ENCODE results near the gene CASP1.
"Not testable (repeated sequence)": the region's sequence is repeated elsewhere in the genome, so short reads cannot be mapped to it uniquely, and the experiment has no call there.

Gene CASP1

DNA sequence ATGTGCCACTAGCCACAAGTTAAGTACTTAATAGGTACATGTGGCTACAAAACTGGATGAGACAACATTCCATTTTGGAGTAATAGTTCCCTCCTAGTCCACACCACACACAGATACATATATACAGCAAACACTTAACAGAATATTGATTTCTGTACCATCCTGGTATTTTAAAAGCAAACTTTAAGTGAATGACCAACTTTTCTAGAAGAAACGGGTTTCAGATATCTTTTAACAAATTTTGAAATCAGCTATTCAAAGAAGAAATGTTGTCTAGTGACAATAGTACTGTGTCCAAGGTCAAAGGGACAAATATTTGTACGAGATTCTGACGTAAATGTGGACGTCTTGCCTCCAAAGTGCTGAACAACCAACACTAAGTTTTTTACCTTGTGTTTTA is 22.5 kb upstream of the CASP1 start:
- H3K27me3 Mint-ChIP-seq, result peaks cover 5% of the 10 kb centered on the region
- H3K27ac Mint-ChIP-seq, result no peak overlapping the region
- no peak for DNase-seq (ENCODE audit: low spot score in 2 of 2)
- no peaks in the 10 kb centered on the region for H3K9me3 Mint-ChIP-seq
- no peaks in the 10 kb centered on the region for H3K4me1 Mint-ChIP-seq
- H3K36me3 Mint-ChIP-seq, result no peaks in the 10 kb centered on the region
- H3K4me3 Mint-ChIP-seq, result no peak overlapping the region
- ATAC-seq (ENCODE audit: low read depth), result no peak

DNA sequence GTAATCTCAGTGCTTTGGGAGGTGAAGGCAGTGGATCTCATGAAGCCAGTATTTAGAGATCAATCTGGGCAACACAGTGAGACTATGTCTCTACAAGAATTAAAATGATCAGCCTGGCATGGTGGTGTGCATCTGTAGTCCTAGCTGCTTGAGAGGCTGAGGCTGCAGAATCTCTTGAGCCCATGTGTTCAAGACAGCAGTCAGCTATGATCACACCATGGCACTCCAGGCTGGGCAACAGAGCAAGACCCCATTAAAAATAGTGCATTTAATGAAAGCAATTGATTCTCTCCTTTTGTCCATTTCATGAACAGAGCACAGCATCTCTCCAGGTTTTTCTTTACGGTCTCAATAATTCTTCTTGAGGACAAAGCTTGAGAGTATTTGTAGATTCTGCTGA is 21.5 kb upstream of the CASP1 start:
- ATAC-seq (ENCODE audit: low read depth) (no peak), DNase-seq (ENCODE audit: low spot score in 2 of 2) (no peak)
- H3K27me3 Mint-ChIP-seq, result peaks cover 5% of the 10 kb centered on the region
- no peak overlapping the region for H3K27ac Mint-ChIP-seq
- H3K4me3 Mint-ChIP-seq, result no peak overlapping the region
- no peaks in the 10 kb centered on the region for H3K9me3 Mint-ChIP-seq
- no peaks in the 10 kb centered on the region for H3K4me1 Mint-ChIP-seq
- H3K36me3 Mint-ChIP-seq, result no peaks in the 10 kb centered on the region

GRCh38 chr11:105054723-105055493 is 20.0 kb upstream of the CASP1 start:
- no peak overlapping the region for H3K27ac Mint-ChIP-seq
- H3K4me1 Mint-ChIP-seq, result no peaks in the 10 kb centered on the region
- ATAC-seq (ENCODE audit: low read depth) (no peak), DNase-seq (ENCODE audit: low spot score in 2 of 2) (no peak)
- H3K9me3 Mint-ChIP-seq, result no peaks in the 10 kb centered on the region
- peaks cover 1% of the 10 kb centered on the region for H3K27me3 Mint-ChIP-seq
- H3K36me3 Mint-ChIP-seq, result no peaks in the 10 kb centered on the region
- H3K4me3 Mint-ChIP-seq, result no peak overlapping the region

GRCh38 chr11:105052487-105052886 is 17.5 kb upstream of the CASP1 start:
- H3K4me1 Mint-ChIP-seq, result no peaks in the 10 kb centered on the region
- no peak overlapping the region for H3K4me3 Mint-ChIP-seq
- H3K36me3 Mint-ChIP-seq, result no peaks in the 10 kb centered on the region
- no peak overlapping the region for H3K27ac Mint-ChIP-seq
- no peak for DNase-seq (ENCODE audit: low spot score in 2 of 2)
- H3K9me3 Mint-ChIP-seq, result no peaks in the 10 kb centered on the region
- no peak for ATAC-seq (ENCODE audit: low read depth)
- peaks cover 1% of the 10 kb centered on the region for H3K27me3 Mint-ChIP-seq

- ATAC-seq (ENCODE audit: low read depth) (no peak), DNase-seq (ENCODE audit: low spot score in 2 of 2) (no peak)
- Mint-ChIP-seq H3K36me3 (no peaks in the 10 kb centered on the region), H3K27me3 (no peaks in the 10 kb centered on the region), H3K4me3 (no peak overlapping the region), H3K9me3 (no peaks in the 10 kb centered on the region), H3K27ac (no peak overlapping the region), H3K4me1 (no peaks in the 10 kb centered on the region)
Observed at GRCh38 chr11:105051559-105051958, 16.6 kb upstream of the CASP1 start.

GRCh38 chr11:105049481-105049880 is 14.5 kb upstream of the CASP1 start:
- DNase-seq (ENCODE audit: low spot score in 2 of 2) (no peak), ATAC-seq (ENCODE audit: low read depth) (no peak)
- Mint-ChIP-seq H3K4me3 (no peak overlapping the region), H3K27me3 (no peaks in the 10 kb centered on the region), H3K27ac (no peak overlapping the region), H3K4me1 (peaks cover 10% of the 10 kb centered on the region), H3K9me3 (no peaks in the 10 kb centered on the region), H3K36me3 (peaks cover 2% of the 10 kb centered on the region)

DNA sequence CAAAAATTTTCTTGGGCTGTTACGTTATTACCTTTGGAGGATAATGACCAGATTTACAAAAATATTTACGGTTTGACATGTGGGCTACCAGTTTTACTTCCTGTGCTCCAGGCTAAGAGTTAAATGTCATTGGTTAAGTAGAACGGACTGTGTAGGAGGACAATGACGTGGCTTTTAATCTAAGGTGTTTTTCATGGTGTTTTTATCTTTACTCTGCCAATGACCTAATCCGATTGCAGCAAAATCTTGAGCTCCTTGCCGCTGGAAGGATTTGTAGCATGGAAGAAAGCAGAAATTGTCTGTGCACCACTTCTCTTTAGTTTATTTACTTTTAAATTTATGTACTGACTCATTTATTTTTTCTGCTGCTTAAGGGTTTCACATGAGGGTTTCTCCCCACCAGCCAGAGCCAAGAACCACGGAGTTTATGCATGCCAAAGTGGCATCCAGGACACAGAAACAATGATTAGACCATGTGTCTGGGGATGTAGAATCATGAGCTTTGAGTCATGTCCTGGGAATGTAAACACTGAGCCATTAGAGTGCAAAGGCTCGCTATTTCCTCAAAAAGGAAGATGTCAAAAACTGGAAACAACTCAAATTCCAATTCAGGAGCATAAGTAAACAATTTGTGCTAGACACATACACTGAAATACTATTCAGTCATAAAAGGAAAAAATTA is 12.1 kb upstream of the CASP1 start:
- peaks cover 27% of the 10 kb centered on the region for H3K4me1 Mint-ChIP-seq
- ATAC-seq (ENCODE audit: low read depth) (no peak), DNase-seq (ENCODE audit: low spot score in 2 of 2) (no peak)
- H3K27ac Mint-ChIP-seq, result no peak overlapping the region
- H3K9me3 Mint-ChIP-seq, result no peaks in the 10 kb centered on the region
- H3K27me3 Mint-ChIP-seq, result no peaks in the 10 kb centered on the region
- no peak overlapping the region for H3K4me3 Mint-ChIP-seq
- peaks cover 5% of the 10 kb centered on the region for H3K36me3 Mint-ChIP-seq

DNA sequence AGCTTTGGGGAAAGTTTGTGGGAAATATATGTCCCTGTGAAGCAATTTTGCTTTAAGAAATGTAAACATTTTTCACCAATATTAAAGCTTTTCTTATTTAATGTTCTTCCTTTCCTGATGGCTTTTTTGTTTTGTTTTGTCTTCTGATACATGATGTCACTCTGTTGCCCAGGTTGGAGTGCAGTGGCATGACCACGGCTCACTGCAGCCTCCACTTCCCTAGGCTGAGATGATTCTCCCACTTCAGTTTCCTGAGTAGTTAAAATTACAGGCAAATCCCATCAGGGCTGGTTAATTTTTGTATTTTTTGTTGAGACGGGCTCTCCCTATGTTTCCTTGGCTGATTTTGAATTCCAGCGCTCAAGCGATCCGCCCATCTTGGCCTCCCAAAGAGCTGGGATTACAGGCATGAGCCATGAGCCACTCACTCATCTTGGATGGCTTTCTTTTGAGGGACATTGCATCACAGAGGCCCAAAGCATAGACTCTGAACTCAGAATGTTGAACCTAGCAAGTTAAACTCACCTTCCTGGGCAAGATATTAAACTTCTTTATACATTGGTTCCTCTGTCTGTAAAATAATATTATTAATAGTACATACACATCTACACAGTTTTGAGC is 10.8 kb upstream of the CASP1 start:
- Mint-ChIP-seq H3K36me3 (peaks cover 12% of the 10 kb centered on the region), H3K27me3 (no peaks in the 10 kb centered on the region), H3K4me3 (peak overlapping the region; percentile 97), H3K27ac (peak overlapping the region; percentile 97), H3K4me1 (peaks cover 31% of the 10 kb centered on the region), H3K9me3 (no peaks in the 10 kb centered on the region)
- DNase-seq (ENCODE audit: low spot score in 2 of 2), result no peak
- no peak for ATAC-seq (ENCODE audit: low read depth)

- peak within 1 kb of the TSS; percentile 97 for H3K4me3 Mint-ChIP-seq
- peak; percentile 98 for ATAC-seq (ENCODE audit: low read depth)
- H3K9me3 Mint-ChIP-seq, H3K27me3 Mint-ChIP-seq: not testable (repeated sequence)
- peak; percentile 25 to 26 for DNase-seq (ENCODE audit: low spot score in 2 of 2)
- peaks cover 17% of the 10 kb centered on the region for H3K36me3 Mint-ChIP-seq
- peak within 1 kb of the TSS; percentile 97 for H3K27ac Mint-ChIP-seq
- H3K4me1 Mint-ChIP-seq, result peaks cover 31% of the 10 kb centered on the region
Observed at GRCh38 chr11:105044557-105045524, 9.9 kb upstream of the CASP1 start, which contains the start of gene CARD16. CARD16 (minus strand) TSS chr11:105045335; CDS start chr11:105045297, 38 bp downstream.

DNA sequence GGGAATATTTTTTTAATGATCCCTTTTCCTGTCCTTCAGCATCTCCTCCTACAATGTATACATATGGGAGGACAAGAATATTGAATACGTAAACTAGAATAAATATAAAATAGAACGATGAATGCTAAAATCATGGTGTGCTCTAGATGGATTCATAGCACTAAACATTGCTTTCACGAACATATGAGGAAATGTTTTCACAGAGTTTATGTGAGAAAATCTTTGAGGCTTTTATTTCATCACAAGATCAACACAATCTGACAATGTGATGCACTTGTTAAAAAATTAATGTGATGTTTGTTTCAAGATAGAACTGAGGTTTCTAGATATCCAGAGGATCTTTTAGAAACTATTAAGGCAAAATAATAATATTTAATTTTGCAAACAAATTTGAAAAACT is 7.2 kb upstream of the CASP1 start:
- H3K4me1 Mint-ChIP-seq, result peaks cover 31% of the 10 kb centered on the region
- peaks cover 30% of the 10 kb centered on the region for H3K36me3 Mint-ChIP-seq
- ATAC-seq (ENCODE audit: low read depth), result no peak
- no peaks in the 10 kb centered on the region for H3K27me3 Mint-ChIP-seq
- DNase-seq (ENCODE audit: low spot score in 2 of 2), result no peak
- H3K4me3 Mint-ChIP-seq, result no peak overlapping the region
- no peak overlapping the region for H3K27ac Mint-ChIP-seq
- no peaks in the 10 kb centered on the region for H3K9me3 Mint-ChIP-seq

GRCh38 chr11:105040703-105041102 is 5.8 kb upstream of the CASP1 start:
- H3K4me1 Mint-ChIP-seq, result peaks cover 28% of the 10 kb centered on the region
- DNase-seq (ENCODE audit: low spot score in 2 of 2) (no peak), ATAC-seq (ENCODE audit: low read depth) (no peak)
- H3K9me3 Mint-ChIP-seq, result no peaks in the 10 kb centered on the region
- H3K4me3 Mint-ChIP-seq, result no peak overlapping the region
- H3K27ac Mint-ChIP-seq, result no peak overlapping the region
- peaks cover 35% of the 10 kb centered on the region for H3K36me3 Mint-ChIP-seq
- no peaks in the 10 kb centered on the region for H3K27me3 Mint-ChIP-seq

DNA sequence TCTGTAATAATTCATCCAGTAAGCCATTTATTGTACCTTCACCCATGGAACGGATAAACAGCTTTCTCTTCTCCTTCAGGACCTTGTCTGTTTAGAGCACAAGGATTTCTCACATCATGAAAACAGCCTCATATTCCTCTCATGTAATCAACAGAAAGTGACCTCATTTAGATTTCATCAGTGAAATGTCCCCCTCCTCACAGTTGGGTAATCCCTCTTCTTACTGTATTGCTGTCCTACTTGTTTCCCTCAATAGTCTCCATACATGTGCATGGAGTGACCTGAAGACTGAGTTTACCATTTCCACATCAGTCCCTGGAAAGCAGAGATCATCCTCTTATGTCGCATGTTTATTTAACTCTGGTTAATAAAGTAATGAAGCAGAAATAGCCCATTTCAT is 556 bp downstream of the CASP1 start:
- H3K36me3 Mint-ChIP-seq, result peaks cover 35% of the 10 kb centered on the region
- peak overlapping the region; percentile 91 for H3K27ac Mint-ChIP-seq
- not testable (repeated sequence) for DNase-seq (ENCODE audit: low spot score in 2 of 2); H3K9me3 Mint-ChIP-seq; H3K27me3 Mint-ChIP-seq; ATAC-seq (ENCODE audit: low read depth)
- H3K4me3 Mint-ChIP-seq, result peak overlapping the region; percentile 88
- peaks cover 25% of the 10 kb centered on the region for H3K4me1 Mint-ChIP-seq

- no peaks in the 10 kb centered on the region for H3K9me3 Mint-ChIP-seq
- peak overlapping the region; percentile 88 for H3K4me3 Mint-ChIP-seq
- H3K36me3 Mint-ChIP-seq, result peaks cover 37% of the 10 kb centered on the region
- DNase-seq (ENCODE audit: low spot score in 2 of 2) (no peak), ATAC-seq (ENCODE audit: low read depth) (peak; percentile 18)
- no peaks in the 10 kb centered on the region for H3K27me3 Mint-ChIP-seq
- H3K4me1 Mint-ChIP-seq, result peaks cover 25% of the 10 kb centered on the region
- peak overlapping the region; percentile 91 for H3K27ac Mint-ChIP-seq
Observed at GRCh38 chr11:105033781-105034180, 1.2 kb downstream of the CASP1 start.
